ENCODE results near the gene IRF4. TPM values are rescaled to one million over a fixed set of nuclear protein-coding genes. Genes with fewer than 3 reads are reported as not detected.

The IRF4 gene
- polyA plus RNA-seq, 1 donor: 0.18 TPM

Other genes with a start within 250 kb of the IRF4 start
- gene DUSP22, start 99.3 kb upstream of the IRF4 start, polyA plus RNA-seq (ENCODE audit: insufficient read length): 21.2 TPM

Measured in left kidney (tissue), 1 donor.